GM23338 (cell line): ENCODE results near the gene CD177. TPM values are rescaled to one million over a fixed set of nuclear protein-coding genes. Genes with fewer than 3 reads are reported as not detected.

ENCODE experiments used
- ATAC-seq: fragments of 200-7000 bp; cut with Tn5 transposase; 3 replicates; pipeline ENCODE4 v1.9.1; 2020
- DNase-seq: peaks from one replicate; pipeline ENCODE4 v3.0.0-alpha.2; 2015; ENCODE audit warnings: low spot score
- H2AFZ ChIP-seq: fragments of 200-600 bp; sonication (generic); 2 replicates; pipeline ENCODE4 v1.8.0; 2016; ENCODE audit warnings: antibody characterized with exemption, mild to moderate bottlenecking, moderate library complexity
- H3F3A ChIP-seq: fragments of 200-600 bp; sonication (generic); replicated peaks from 2 replicates; pipeline ENCODE4 v1.8.0; 2017; ENCODE audit warnings: antibody characterized with exemption, mixed run types, low read depth
- H3K27ac ChIP-seq: fragments of 200-600 bp; sonication (generic); 2 replicates; pipeline ENCODE4 v1.6.1; 2016; ENCODE audit warnings: low read depth
- H3K27me3 ChIP-seq: fragments of 200-600 bp; sonication (generic); 2 replicates; pipeline ENCODE4 v1.8.0; 2016; ENCODE audit warnings: mild to moderate bottlenecking, mixed run types, moderate library complexity; ENCODE audit not compliant: insufficient read depth
- H3K36me3 ChIP-seq: fragments of 200-600 bp; sonication (generic); 2 replicates; pipeline ENCODE4 v1.8.0; 2016; ENCODE audit warnings: mild to moderate bottlenecking; ENCODE audit not compliant: insufficient read depth
- H3K4me1 ChIP-seq: fragments of 200-600 bp; sonication (generic); 2 replicates; pipeline ENCODE4 v1.8.0; 2016; ENCODE audit warnings: mild to moderate bottlenecking, moderate library complexity; ENCODE audit not compliant: insufficient read depth
- H3K4me2 ChIP-seq: fragments of 200-600 bp; sonication (generic); 2 replicates; pipeline ENCODE4 v1.7.1; 2017; ENCODE audit warnings: mixed run types
- H3K4me3 ChIP-seq: fragments of 200-600 bp; sonication (generic); 2 replicates; pipeline ENCODE4 v1.6.1; 2016; ENCODE audit warnings: mixed run types
- H3K79me2 ChIP-seq: fragments of 200-600 bp; sonication (generic); replicated peaks from 2 replicates; pipeline ENCODE4 v1.8.0; 2017; ENCODE audit warnings: mild to moderate bottlenecking; ENCODE audit not compliant: insufficient read depth
- H3K9me2 ChIP-seq: fragments of 200-600 bp; sonication (generic); 2 replicates; pipeline ENCODE4 v1.8.0; 2017; ENCODE audit not compliant: insufficient read depth
- H4K20me1 ChIP-seq: fragments of 200-600 bp; sonication (generic); replicated peaks from 2 replicates; pipeline ENCODE4 v1.8.0; 2017; ENCODE audit warnings: mild to moderate bottlenecking; ENCODE audit not compliant: insufficient read depth
- H3K27ac Mint-ChIP-seq: 2 replicates; pipeline ENCODE4 v1.8.0; 2020; ENCODE audit warnings: inconsistent platforms, mild to moderate bottlenecking, moderate library complexity, mixed read lengths
- H3K27me3 Mint-ChIP-seq: 3 replicates; pipeline ENCODE4 v1.8.0; 2022; ENCODE audit warnings: low read depth, mild to moderate bottlenecking, moderate library complexity, mixed read lengths, inconsistent platforms; ENCODE audit not compliant: insufficient read depth, poor library complexity
- H3K36me3 Mint-ChIP-seq: 3 replicates; pipeline ENCODE4 v1.8.0; 2021; ENCODE audit warnings: low read depth, mild to moderate bottlenecking, inconsistent platforms, moderate library complexity, mixed read lengths
- H3K4me1 Mint-ChIP-seq: 3 replicates; pipeline ENCODE4 v1.8.0; 2020; ENCODE audit warnings: mild to moderate bottlenecking, inconsistent platforms, mixed read lengths
- H3K4me3 Mint-ChIP-seq: 3 replicates; pipeline ENCODE4 v1.8.0; 2021; ENCODE audit warnings: moderate library complexity, mild to moderate bottlenecking, inconsistent platforms, mixed read lengths
- H3K9me3 Mint-ChIP-seq: 3 replicates; pipeline ENCODE4 v1.8.0; 2020; ENCODE audit warnings: moderate library complexity, mild to moderate bottlenecking, inconsistent platforms, mixed read lengths
- CTCF ChIP-seq, 2 experiments: fragments of 200-600 bp in 1 of 2; sonication (generic) in 1 of 2; conservative IDR thresholded peaks; 2 replicates each; pipeline versions ENCODE4 v1.5.1 to v1.6.1; 2016 to 2017; ENCODE audit warnings: antibody characterized with exemption in 2 of 2, low read depth in 2 of 2, mild to moderate bottlenecking in 2 of 2, moderate library complexity in 1 of 2
- ETS1 ChIP-seq: IDR thresholded peaks from 2 replicates; pipeline ENCODE4 v1.6.1; 2016; ENCODE audit warnings: antibody characterized with exemption
- EZH2 ChIP-seq: fragments of 200-600 bp; sonication (generic); IDR thresholded peaks from one replicate; pipeline ENCODE4 v1.8.0; 2017; ENCODE audit warnings: antibody characterized with exemption, mild to moderate bottlenecking, low read depth; ENCODE audit not compliant: unreplicated experiment
- EZH2phosphoT487 ChIP-seq: fragments of 200-600 bp; sonication (generic); IDR thresholded peaks from one replicate; pipeline ENCODE4 v1.8.1; 2018; ENCODE audit warnings: antibody characterized with exemption; ENCODE audit not compliant: unreplicated experiment
- JUNB ChIP-seq: IDR thresholded peaks from one replicate; pipeline ENCODE4 v1.6.1; 2016; ENCODE audit warnings: antibody characterized with exemption; ENCODE audit not compliant: unreplicated experiment
- NANOG ChIP-seq: IDR thresholded peaks from 2 replicates; pipeline ENCODE4 v1.6.1; 2016; ENCODE audit warnings: antibody characterized with exemption, borderline replicate concordance
- POLR2AphosphoS5 ChIP-seq: IDR thresholded peaks from 2 replicates; pipeline ENCODE4 v1.6.1; 2016; ENCODE audit warnings: antibody characterized with exemption, low read depth
- REST ChIP-seq: IDR thresholded peaks from one replicate; pipeline ENCODE4 v1.6.1; 2018; ENCODE audit warnings: antibody characterized with exemption; ENCODE audit not compliant: unreplicated experiment
- STAT1 ChIP-seq: IDR thresholded peaks from one replicate; pipeline ENCODE4 v1.6.1; 2016; ENCODE audit warnings: antibody characterized with exemption; ENCODE audit not compliant: unreplicated experiment
- ZNF114 ChIP-seq: fragments of 250-450 bp; sonication (Bioruptor Pico); IDR thresholded peaks from 2 replicates; pipeline ENCODE4 v1.5.0; 2020; ENCODE audit warnings: mild to moderate bottlenecking, moderate library complexity
- ZNF331 ChIP-seq: fragments of 250-450 bp; sonication (Bioruptor Pico); IDR thresholded peaks from 2 replicates; pipeline ENCODE4 v1.5.0; 2020; ENCODE audit warnings: low read depth, mild to moderate bottlenecking, moderate library complexity
- ZNF462 ChIP-seq: fragments of 250-450 bp; sonication (Bioruptor Pico); IDR thresholded peaks from 2 replicates; pipeline ENCODE4 v1.5.0; 2020; ENCODE audit warnings: mild to moderate bottlenecking, moderate library complexity
- polyA plus RNA-seq: library from polyadenylated mRNA; unstranded; fragments of >200 nt; fragmentation: Nextera tagmentation; extraction: Ambion mirVana; gene quantifications from 2 replicates; pipeline ENCODE4 v1.2.1, GENCODE V29; 2016
- total RNA-seq: library from RNA; depleted of rRNA; stranded (reverse); fragments of >200 nt; shearing (Covaris generic); gene quantifications from 2 replicates; pipeline ENCODE4 v1.2.3, GENCODE V29; 2014

The CD177 gene
- total and polyA plus RNA-seq, 2 experiments from 2014 or later: 0.50 to 0.90 TPM

GRCh38 chr19:43406297-43406696 lies 52.8 kb downstream of the CD177 start (continued):
- TF ChIP-seq REST: no peak
- no peak for TF ChIP-seq ZNF114 (CRISPR knock-in tag)
- no peak for TF ChIP-seq EZH2

- no peak overlapping the region for H3K27ac ChIP-seq
- peaks cover 6% of the 10 kb centered on the region for H3K9me3 Mint-ChIP-seq
- peak; percentile 77 for ATAC-seq
- TF ChIP-seq ZNF114 (CRISPR knock-in tag) (no peak), EZH2 (no peak), ETS1 (no peak), JUNB (no peak), ZNF462 (CRISPR knock-in tag) (no peak), CTCF (conservative IDR thresholded peaks at IDR 0.05; ENCODE audit: low read depth in 2 of 2) (no peak), STAT1 (no peak), NANOG (no peak), ZNF331 (CRISPR knock-in tag) (no peak), POLR2AphosphoS5 (no peak), EZH2phosphoT487 (no peak)
Measured at GRCh38 chr19:43407416-43408005, 54.0 kb downstream of the CD177 start.

More at GRCh38 chr19:43407416-43408005, 54.0 kb downstream of the CD177 start:
- H3K9me2 ChIP-seq: no peaks in the 10 kb centered on the region
- no peaks in the 10 kb centered on the region for H3K79me2 ChIP-seq
- Mint-ChIP-seq H3K27ac (no peak overlapping the region), H3K27me3 (peaks cover 10% of the 10 kb centered on the region), H3K4me1 (peaks cover 6% of the 10 kb centered on the region; the same call in 1 of the 3 replicates), H3K36me3 (no peaks in the 10 kb centered on the region; the same call in 2 of the 3 replicates), H3K4me3 (no peak overlapping the region)
- H3K4me3 ChIP-seq: no peak overlapping the region
- DNase-seq: peak; percentile 48
- H3F3A ChIP-seq: 0 out of 2 replicates have a peak, but pooled peaks cover 3% of the 10 kb centered on the region
- H2AFZ ChIP-seq: peak overlapping the region; percentile 76
- no peaks in the 10 kb centered on the region for H3K27me3 ChIP-seq
- H3K4me2 ChIP-seq: no peak overlapping the region
- H3K36me3 ChIP-seq: no peaks in the 10 kb centered on the region
- H4K20me1 ChIP-seq: no peaks in the 10 kb centered on the region
- H3K4me1 ChIP-seq: no peaks in the 10 kb centered on the region
